Right lobe of liver (tissue), 4 donors: ENCODE results near the gene HEPHL1.

Experiments
- CTCF ChIP-seq, 4 donors: fragments of 200-600 bp in 3 of 4; fragments of 450-650 bp in 1 of 4; IDR thresholded peaks; one replicate each; pipeline versions ENCODE4 v1.5.1 to v1.8.0; 2016 to 2022; ENCODE audit warnings: antibody characterized with exemption in 4 of 4, mild to moderate bottlenecking in 2 of 4
- POLR2A ChIP-seq: fragments of 450-650 bp; IDR thresholded peaks from one replicate; pipeline ENCODE4 v1.6.1; 2017; ENCODE audit warnings: antibody characterized with exemption, mild to moderate bottlenecking
- donor health status: DM: no; HTN: no; CAD: no.
- donor health status: DM: no; HTN: no; CAD: no.
- donor health status: DM: no; HTN: yes; CAD: no.

GRCh38 chr11:94090401-94090800 is 69.2 kb downstream of the HEPHL1 start:
- TF ChIP-seq CTCF (IDR thresholded peaks at IDR 0.05) (no peak), POLR2A (no peak)
